Stimulated activated CD4-positive, alpha-beta T cell treated with anti-CD3 and anti-CD28 coated beads, Interleukin-4, amount 100 ng/mL, for 1 hour (primary cell): ENCODE data around the gene MRPL42.
"Not testable (repeated sequence)": the region's sequence is repeated elsewhere in the genome, so short reads cannot be mapped to it uniquely, and the experiment has no call there.

Experiments
- DNase-seq: peaks from one replicate; pipeline ENCODE4 v3.0.0-alpha.2; 2020

MRPL42 gene

GRCh38 chr12:93550748-93551611 is 83.7 kb downstream of the MRPL42 start:
- no peak for DNase-seq

- DNase-seq, result no peak
Observed at GRCh38 chr12:93552427-93552826, 85.1 kb downstream of the MRPL42 start.

- DNase-seq, result not testable (repeated sequence)
Observed at GRCh38 chr12:93557879-93558278, 90.6 kb downstream of the MRPL42 start.

- not testable (repeated sequence) for DNase-seq
Observed at GRCh38 chr12:93558685-93559084, 91.4 kb downstream of the MRPL42 start.

GRCh38 chr12:93563807-93564538 is 96.7 kb downstream of the MRPL42 start:
- DNase-seq, result no peak

- DNase-seq, result no peak
Observed at GRCh38 chr12:93565760-93566159, 98.4 kb downstream of the MRPL42 start.
